PC-3 (cell line): Measurements from ENCODE around the gene GP1BB. TPM values are rescaled to one million over a fixed set of nuclear protein-coding genes. Genes with fewer than 3 reads are reported as not detected.
"Not testable (repeated sequence)": the region's sequence is repeated elsewhere in the genome, so short reads cannot be mapped to it uniquely, and the experiment has no call there.

Experiments
- ATAC-seq: fragments of 200-7000 bp; cut with Tn5 transposase; 2 replicates; pipeline ENCODE4 v1.9.1; 2020; ENCODE audit warnings: mild to moderate bottlenecking, moderate library complexity
- BruUV-seq: library from RNA; stranded (reverse); fragments of 400-500 nt; replicated peaks from 2 replicates; lab custom pipeline; 2021; lab: Mats Ljungman, UMichigan
- CTCF ChIA-PET: fragments of 300-600 bp; sonication (Branson Sonifier 250); formaldehyde crosslinking; loops from one replicate; lab custom pipeline; 2022; ENCODE audit warnings: antibody characterized with exemption; lab: Charles Lee
- POLR2A ChIA-PET: fragments of 300-600 bp; sonication (Branson Sonifier 250); formaldehyde crosslinking; loops from one replicate; lab custom pipeline; 2022; ENCODE audit warnings: antibody characterized with exemption; ENCODE audit not compliant: unreplicated experiment; lab: Charles Lee
- DNase-seq: peaks from one replicate; pipeline ENCODE4 v3.0.0-alpha.2; 2015
- H2AFZ ChIP-seq: fragments of 300-600 bp; sonication (generic); 2 replicates; pipeline ENCODE4 v1.6.0; 2016; ENCODE audit warnings: antibody characterized with exemption, low read length
- H3F3A ChIP-seq: fragments of 300-600 bp; sonication (generic); one replicate; pipeline ENCODE4 v1.6.0; 2017; ENCODE audit warnings: antibody characterized with exemption, low read length, control low read depth, mild to moderate bottlenecking; ENCODE audit not compliant: unreplicated experiment
- H3K27ac ChIP-seq: fragments of 300-600 bp; sonication (generic); 2 replicates; pipeline ENCODE4 v1.5.1; 2016; ENCODE audit warnings: mild to moderate bottlenecking, low read length
- H3K27me3 ChIP-seq: fragments of 300-600 bp; sonication (generic); 2 replicates; pipeline ENCODE4 v1.6.1; 2016; ENCODE audit warnings: low read length, mixed read lengths
- H3K36me3 ChIP-seq: fragments of 300-600 bp; sonication (generic); 2 replicates; pipeline ENCODE4 v1.6.1; 2016; ENCODE audit warnings: low read depth, mixed run types, low read length, mixed read lengths
- H3K4me1 ChIP-seq: fragments of 300-600 bp; sonication (generic); 2 replicates; pipeline ENCODE4 v1.5.1; 2016; ENCODE audit warnings: low read length; ENCODE audit not compliant: insufficient read depth
- H3K4me2 ChIP-seq: fragments of 300-600 bp; sonication (generic); 2 replicates; pipeline ENCODE4 v1.6.0; 2016; ENCODE audit warnings: low read length
- H3K4me3 ChIP-seq: fragments of 300-600 bp; sonication (generic); 2 replicates; pipeline ENCODE4 v1.5.1; 2016; ENCODE audit warnings: mild to moderate bottlenecking, low read length, mixed read lengths
- H3K79me2 ChIP-seq: fragments of 300-600 bp; sonication (generic); 2 replicates; pipeline ENCODE4 v1.6.1; 2017; ENCODE audit warnings: low read length, mixed read lengths
- H3K9ac ChIP-seq: fragments of 300-600 bp; sonication (generic); 2 replicates; pipeline ENCODE4 v1.6.0; 2016; ENCODE audit warnings: mild to moderate bottlenecking, low read length
- H3K9me2 ChIP-seq: fragments of 300-600 bp; sonication (generic); replicated peaks from 2 replicates; pipeline ENCODE4 v1.6.1; 2016; ENCODE audit warnings: mixed run types, low read length, mixed read lengths
- H3K9me3 ChIP-seq: fragments of 300-600 bp; sonication (generic); 2 replicates; pipeline ENCODE4 v1.6.1; 2016; ENCODE audit warnings: low read length, mixed read lengths
- H4K20me1 ChIP-seq: fragments of 300-600 bp; sonication (generic); 2 replicates; pipeline ENCODE4 v1.6.1; 2016; ENCODE audit warnings: low read length, mixed read lengths
- EZH2 ChIP-seq: fragments of 300-600 bp; sonication (generic); IDR thresholded peaks from one replicate; pipeline ENCODE4 v1.6.1; 2017; ENCODE audit warnings: antibody characterized with exemption, mild to moderate bottlenecking, low read length; ENCODE audit not compliant: unreplicated experiment
- EZH2phosphoT487 ChIP-seq: fragments of 300-600 bp; sonication (generic); IDR thresholded peaks from 2 replicates; pipeline ENCODE4 v1.6.1; 2018; ENCODE audit warnings: mild to moderate bottlenecking, antibody characterized with exemption, low read length, borderline replicate concordance
- intact Hi-C: fragments of 100-400 bp; cut with micrococcal nuclease; formaldehyde crosslinking; loops from 2 replicates; pipeline ENCODE4 v1.9.0; 2023
- total RNA-seq: library from RNA; depleted of rRNA; stranded (reverse); fragments of >200 nt; gene quantifications from 2 replicates; pipeline ENCODE4 v1.2.3, GENCODE V29; 2014
- TF ChIP-seq, protein P1 (sequence below): fragments of 300-600 bp; sonication (generic); conservative IDR thresholded peaks from 2 replicates; pipeline ENCODE4 v1.5.1; 2017; ENCODE audit warnings: antibody characterized with exemption, low read depth, mild to moderate bottlenecking, low read length

Gene GP1BB
- total RNA-seq, 1 experiment from 2014 or later = 0.80 TPM

DNA sequence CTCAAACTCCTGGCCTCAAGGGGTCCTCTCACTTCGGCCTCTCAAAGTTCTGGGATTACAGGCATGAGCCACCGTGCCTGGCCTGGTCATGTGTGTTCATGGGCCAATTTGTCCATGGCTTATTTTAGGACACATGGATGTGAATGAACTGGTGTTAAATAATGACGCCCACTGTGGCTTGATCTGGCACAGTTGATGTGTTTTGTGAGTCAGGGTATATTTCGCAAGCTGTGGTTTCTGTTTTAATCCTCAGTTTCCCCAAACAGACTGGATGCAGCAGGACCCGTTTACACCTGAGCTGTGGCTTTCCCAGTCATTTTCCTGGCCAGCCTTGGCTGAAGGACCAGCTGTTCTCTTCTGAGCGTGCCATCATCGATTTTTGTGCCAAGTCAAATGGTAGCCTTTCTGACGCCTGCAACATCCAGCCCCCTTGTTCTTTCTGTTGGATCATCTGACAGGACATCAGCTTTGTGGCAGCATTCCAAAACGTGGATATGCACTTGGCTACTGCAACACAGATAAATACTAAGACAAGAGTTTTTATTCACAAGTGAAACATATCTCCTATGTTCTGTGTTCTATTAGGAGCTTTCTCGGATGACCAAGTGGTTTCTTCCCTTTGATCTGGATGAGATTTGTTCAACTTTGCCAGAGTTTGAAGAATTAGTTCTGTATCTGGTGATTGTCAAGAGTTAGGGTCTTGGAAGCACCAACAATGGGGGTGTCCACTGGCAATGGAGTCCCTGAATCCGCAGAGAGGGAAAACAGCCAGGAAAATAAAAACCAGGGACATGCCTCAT is 49.0 kb upstream of the GP1BB start:
- no TSS peak for BruUV-seq
- no peaks in the 10 kb centered on the region for H3F3A ChIP-seq
- no peak overlapping the region for H3K9ac ChIP-seq
- H3K27me3 ChIP-seq = no peaks in the 10 kb centered on the region
- H3K36me3 ChIP-seq = no peaks in the 10 kb centered on the region
- H3K9me3 ChIP-seq = no peaks in the 10 kb centered on the region
- POLR2A ChIA-PET = no interaction called here
- H2AFZ ChIP-seq = no peak overlapping the region
- CTCF ChIA-PET = no interaction called here
- no peaks in the 10 kb centered on the region for H4K20me1 ChIP-seq
- no peaks in the 10 kb centered on the region for H3K9me2 ChIP-seq
- ATAC-seq (no peak), DNase-seq (no peak)
- H3K4me2 ChIP-seq = no peak overlapping the region
- H3K79me2 ChIP-seq = no peaks in the 10 kb centered on the region
- TF ChIP-seq EZH2phosphoT487 (no peak), EZH2 (no peak)
- TF ChIP-seq, protein P1, sequence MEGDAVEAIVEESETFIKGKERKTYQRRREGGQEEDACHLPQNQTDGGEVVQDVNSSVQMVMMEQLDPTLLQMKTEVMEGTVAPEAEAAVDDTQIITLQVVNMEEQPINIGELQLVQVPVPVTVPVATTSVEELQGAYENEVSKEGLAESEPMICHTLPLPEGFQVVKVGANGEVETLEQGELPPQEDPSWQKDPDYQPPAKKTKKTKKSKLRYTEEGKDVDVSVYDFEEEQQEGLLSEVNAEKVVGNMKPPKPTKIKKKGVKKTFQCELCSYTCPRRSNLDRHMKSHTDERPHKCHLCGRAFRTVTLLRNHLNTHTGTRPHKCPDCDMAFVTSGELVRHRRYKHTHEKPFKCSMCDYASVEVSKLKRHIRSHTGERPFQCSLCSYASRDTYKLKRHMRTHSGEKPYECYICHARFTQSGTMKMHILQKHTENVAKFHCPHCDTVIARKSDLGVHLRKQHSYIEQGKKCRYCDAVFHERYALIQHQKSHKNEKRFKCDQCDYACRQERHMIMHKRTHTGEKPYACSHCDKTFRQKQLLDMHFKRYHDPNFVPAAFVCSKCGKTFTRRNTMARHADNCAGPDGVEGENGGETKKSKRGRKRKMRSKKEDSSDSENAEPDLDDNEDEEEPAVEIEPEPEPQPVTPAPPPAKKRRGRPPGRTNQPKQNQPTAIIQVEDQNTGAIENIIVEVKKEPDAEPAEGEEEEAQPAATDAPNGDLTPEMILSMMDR = no peak
- H3K27ac ChIP-seq = no peak overlapping the region
- H3K4me3 ChIP-seq = no peak overlapping the region
- intact Hi-C loops = no loop called here
- no peaks in the 10 kb centered on the region for H3K4me1 ChIP-seq

DNA sequence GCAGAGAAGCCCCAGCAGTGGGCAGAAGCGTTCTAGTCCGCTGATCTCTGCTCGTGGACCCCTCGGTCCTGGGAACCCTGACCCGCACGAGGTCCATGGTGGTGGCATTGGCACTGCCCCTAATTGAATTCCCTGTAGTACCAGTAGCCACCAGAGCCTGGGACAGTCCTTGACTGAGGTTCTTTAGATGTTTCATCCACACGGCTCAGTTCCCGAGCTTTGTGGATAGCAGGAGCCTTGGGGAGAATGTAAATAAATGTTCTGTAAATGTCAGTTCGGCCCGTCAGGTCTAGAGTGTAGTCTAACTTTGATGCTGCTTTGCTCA is 48.4 kb upstream of the GP1BB start:
- no peak overlapping the region for H3K9ac ChIP-seq
- no peaks in the 10 kb centered on the region for H3F3A ChIP-seq
- H4K20me1 ChIP-seq = no peaks in the 10 kb centered on the region
- no peak for TF ChIP-seq EZH2phosphoT487
- no peak for TF ChIP-seq EZH2
- TF ChIP-seq, protein P1 = no peak
- POLR2A ChIA-PET = no interaction called here
- intact Hi-C loops = no loop called here
- no peaks in the 10 kb centered on the region for H3K9me3 ChIP-seq
- CTCF ChIA-PET = no interaction called here
- H2AFZ ChIP-seq = no peak overlapping the region
- no peak for ATAC-seq
- no peaks in the 10 kb centered on the region for H3K4me1 ChIP-seq
- no peak for DNase-seq
- H3K27ac ChIP-seq = no peak overlapping the region
- H3K36me3 ChIP-seq = no peaks in the 10 kb centered on the region
- H3K9me2 ChIP-seq = no peaks in the 10 kb centered on the region
- no peak overlapping the region for H3K4me3 ChIP-seq
- no peaks in the 10 kb centered on the region for H3K27me3 ChIP-seq
- BruUV-seq = no TSS peak
- H3K4me2 ChIP-seq = no peak overlapping the region
- H3K79me2 ChIP-seq = no peaks in the 10 kb centered on the region

DNA sequence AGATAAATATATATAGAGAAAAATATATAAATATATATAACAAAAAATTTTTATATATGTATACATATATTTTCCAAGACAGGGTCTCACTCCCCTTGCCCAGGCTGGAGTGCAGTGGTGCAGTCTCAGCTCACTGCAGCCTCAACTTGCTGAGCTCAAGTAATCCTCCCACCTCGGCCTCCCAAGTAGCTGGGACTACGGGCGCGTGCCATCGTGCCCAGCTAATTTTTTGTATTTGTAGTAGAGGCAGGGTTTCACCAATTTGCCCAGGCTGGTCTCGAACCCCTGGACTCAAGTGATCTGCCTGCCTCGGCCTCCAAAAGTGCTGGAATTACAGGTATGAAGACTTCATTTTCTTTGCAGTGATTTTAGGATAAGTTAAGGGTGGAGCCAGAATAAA is 47.9 kb upstream of the GP1BB start:
- TF ChIP-seq EZH2 = no peak
- no peak for TF ChIP-seq EZH2phosphoT487
- TF ChIP-seq, protein P1 = no peak
- ATAC-seq (no peak), DNase-seq (no peak)
- Histone ChIP-seq H4K20me1 (no peaks in the 10 kb centered on the region), H3K27me3 (no peaks in the 10 kb centered on the region), H2AFZ (no peak overlapping the region), H3K79me2 (no peaks in the 10 kb centered on the region), H3K9ac (no peak overlapping the region), H3K36me3 (no peaks in the 10 kb centered on the region), H3K4me2 (no peak overlapping the region), H3K9me3 (no peaks in the 10 kb centered on the region), H3F3A (no peaks in the 10 kb centered on the region), H3K27ac (no peak overlapping the region), H3K9me2 (no peaks in the 10 kb centered on the region), H3K4me1 (no peaks in the 10 kb centered on the region), H3K4me3 (no peak overlapping the region)
- ChIA-PET CTCF (no interaction called here), POLR2A (no interaction called here)
- intact Hi-C loops = no loop called here
- no TSS peak for BruUV-seq

DNA sequence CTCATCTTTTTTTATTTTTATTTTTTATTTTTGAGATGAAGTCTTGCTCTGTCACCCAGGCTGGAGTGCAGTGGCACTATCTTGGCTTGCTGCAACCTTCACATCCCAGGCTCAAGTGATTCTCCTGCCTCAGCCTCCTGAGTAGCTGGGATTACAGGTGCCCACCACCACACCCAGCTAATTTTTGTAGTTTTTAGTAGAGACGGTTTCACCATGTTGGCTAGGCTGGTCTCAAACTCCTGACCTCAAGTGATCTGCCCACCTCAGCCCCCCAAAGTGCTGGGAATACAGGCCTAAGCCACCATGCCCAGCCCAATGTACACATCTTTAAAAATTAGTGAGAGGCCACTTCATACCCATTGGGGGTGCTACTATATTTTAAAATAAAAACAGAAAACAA is 46.9 kb upstream of the GP1BB start:
- H3K79me2 ChIP-seq, H3K9ac ChIP-seq, H2AFZ ChIP-seq, H3K4me2 ChIP-seq, POLR2A ChIA-PET, ATAC-seq, DNase-seq, H3K9me2 ChIP-seq, H4K20me1 ChIP-seq, H3F3A ChIP-seq, H3K27ac ChIP-seq, H3K27me3 ChIP-seq, H3K9me3 ChIP-seq, H3K4me1 ChIP-seq, CTCF ChIA-PET, BruUV-seq, H3K36me3 ChIP-seq, intact Hi-C loops, H3K4me3 ChIP-seq: not testable (repeated sequence)
